GM12891 (cell line): ENCODE results near the gene ZNF385D. TPM values are rescaled to one million over a fixed set of nuclear protein-coding genes. Genes with fewer than 3 reads are reported as not detected.

Experiments
- DNase-seq: peaks from one replicate; pipeline ENCODE4 v3.0.0; 2011; ENCODE audit warnings: low spot score; ENCODE audit not compliant: insufficient read length
- FAIRE-seq: peaks from 2 replicates; lab custom pipeline; 2011; peaks lifted over from hg19 to GRCh38; lab: Jason Lieb, UNC
- PAX5 ChIP-seq: IDR thresholded peaks from 2 replicates; pipeline ENCODE4 v1.6.1; 2011; ENCODE audit warnings: low read length, moderate library complexity, mild to moderate bottlenecking; ENCODE audit not compliant: insufficient read depth, severe bottlenecking
- POLR2A ChIP-seq: IDR thresholded peaks from 2 replicates; pipeline ENCODE4 v1.6.1; 2011; ENCODE audit warnings: low read depth, low read length, control low read depth
- POLR2AphosphoS5 ChIP-seq: IDR thresholded peaks from 2 replicates; pipeline ENCODE4 v1.6.1; 2011; ENCODE audit warnings: low read depth, low read length, control low read depth
- POU2F2 ChIP-seq: IDR thresholded peaks from 2 replicates; pipeline ENCODE4 v1.6.1; 2011; ENCODE audit warnings: low read depth, mild to moderate bottlenecking, control low read depth, low read length, moderate library complexity
- SPI1 ChIP-seq: IDR thresholded peaks from 2 replicates; pipeline ENCODE4 v1.6.1; 2011; ENCODE audit warnings: low read depth, low read length, control low read depth
- TAF1 ChIP-seq: IDR thresholded peaks from 2 replicates; pipeline ENCODE4 v1.6.1; 2011; ENCODE audit warnings: low read depth, low read length, control low read depth
- polyA plus RNA-seq: library from polyadenylated mRNA; unstranded; fragments of >200 nt; gene quantifications from one replicate; pipeline ENCODE4 v1.2.1, GENCODE V29; 2012; ENCODE audit warnings: low read depth, missing spikeins, inconsistent platforms; ENCODE audit not compliant: missing spikeins

Gene ZNF385D
- not detected for polyA plus RNA-seq

DNA sequence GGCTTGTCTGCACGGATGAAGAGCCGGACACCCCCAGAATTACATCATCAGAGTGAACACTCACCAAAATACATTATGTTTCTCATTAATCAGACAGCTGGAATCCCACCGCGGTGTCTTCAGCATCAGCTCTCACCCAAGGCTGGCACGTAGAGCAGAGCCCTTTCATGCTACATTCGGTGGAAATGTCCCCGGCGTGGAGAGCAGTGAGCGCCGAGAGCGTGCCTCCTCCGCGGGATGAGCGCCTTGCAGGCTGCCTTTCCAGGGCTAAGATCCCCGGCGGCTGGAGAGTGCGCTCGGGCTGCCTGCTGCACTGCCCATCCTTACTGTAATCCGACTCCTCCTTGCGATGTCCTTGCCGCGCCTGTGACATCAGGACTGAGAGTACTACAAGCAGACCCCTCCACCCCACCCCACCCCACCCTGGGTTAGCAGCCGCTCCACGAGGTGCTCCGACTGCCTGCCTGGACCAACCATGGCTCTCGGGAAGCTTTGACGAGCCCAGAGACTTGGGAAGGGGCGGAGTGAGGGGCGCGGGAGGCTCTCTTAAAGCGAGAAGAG is at the start of gene ZNF385D:
Gene ZNF385D, minus strand, starts transcription at position 380 of the 561 bp plus-strand sequence. Its CDS starts 294 bp downstream, at position 86.
- FAIRE-seq (no peak), DNase-seq (no peak)
- TF ChIP-seq TAF1 (no peak), POLR2A (no peak), POLR2AphosphoS5 (no peak), SPI1 (no peak), PAX5 (no peak), POU2F2 (no peak)

DNA sequence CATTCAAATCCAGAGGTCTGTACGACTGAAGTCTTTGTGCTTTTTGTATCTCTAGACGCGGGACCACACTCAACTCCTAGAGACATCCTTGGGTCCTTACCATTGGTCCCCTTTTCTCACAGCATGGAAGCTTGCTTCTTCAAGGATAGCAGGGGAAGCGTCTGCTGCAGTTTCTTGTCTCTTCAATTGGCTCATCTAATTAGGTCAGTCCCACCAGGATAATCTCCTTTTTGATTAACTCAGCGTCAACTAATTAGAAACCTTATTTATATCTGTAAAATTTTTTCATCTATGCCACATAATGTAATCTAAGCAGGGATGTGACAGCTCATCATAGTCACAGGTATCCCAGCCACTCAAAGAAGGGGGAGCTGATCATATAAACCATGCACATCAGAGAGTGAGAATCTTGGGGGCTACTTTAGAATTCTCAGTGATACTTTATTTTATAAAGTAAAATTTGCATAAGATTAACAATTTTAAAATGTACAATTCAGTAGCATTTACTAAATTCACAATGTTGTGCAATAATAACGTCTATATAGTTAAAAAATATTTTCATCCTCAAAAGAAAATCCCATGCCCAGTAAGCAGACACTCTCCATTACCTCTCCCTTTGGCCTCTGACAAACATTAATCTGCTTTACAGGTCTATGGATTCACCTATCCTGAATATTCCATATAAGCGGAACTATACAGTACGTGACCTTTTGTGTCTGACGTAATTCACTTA is 47.5 kb upstream of the ZNF385D start:
- no peak for TF ChIP-seq POLR2A
- no peak for TF ChIP-seq TAF1
- TF ChIP-seq POLR2AphosphoS5 = no peak
- no peak for TF ChIP-seq SPI1
- no peak for TF ChIP-seq PAX5
- FAIRE-seq = no peak
- DNase-seq = no peak

- DNase-seq = no peak
- no peak for FAIRE-seq
- TF ChIP-seq SPI1 (no peak), POLR2A (no peak), TAF1 (no peak)
Measured at GRCh38 chr3:21795921-21796320, 44.9 kb upstream of the ZNF385D start.

DNA sequence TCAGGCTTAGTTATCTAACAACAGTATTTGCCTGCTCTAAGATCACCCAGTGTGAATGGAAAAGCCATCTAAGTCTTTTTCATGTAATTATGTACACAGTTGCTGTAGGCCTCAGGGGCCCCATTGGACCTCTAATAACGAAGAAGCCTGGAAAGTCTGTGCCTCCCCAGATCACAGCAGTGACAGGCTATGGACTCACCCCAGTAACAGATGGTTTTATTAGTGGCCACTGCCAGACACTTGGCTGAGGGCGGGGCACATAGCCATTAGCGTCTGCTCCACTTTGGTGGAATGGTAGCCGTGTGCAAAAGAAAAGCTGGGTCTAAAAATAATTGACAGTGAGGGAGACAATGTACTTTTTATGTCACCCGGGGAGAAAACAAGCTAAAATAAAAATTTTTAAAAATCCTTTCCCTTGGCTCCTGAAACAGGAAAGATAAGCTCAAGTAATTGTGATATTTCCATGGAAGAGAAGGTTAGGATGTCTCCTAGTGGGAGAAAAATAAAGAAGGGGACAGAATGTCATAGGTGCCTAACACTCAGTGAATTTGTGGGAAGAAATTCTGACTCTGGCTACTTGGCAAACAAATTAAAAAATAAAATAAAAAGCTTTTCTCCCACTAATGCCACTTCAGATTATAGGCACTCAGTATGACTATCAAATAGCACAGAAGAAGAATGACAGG is 44.3 kb upstream of the ZNF385D start:
- TF ChIP-seq SPI1 = no peak
- TF ChIP-seq POLR2AphosphoS5 = no peak
- TF ChIP-seq POU2F2 = no peak
- FAIRE-seq (no peak), DNase-seq (no peak)

DNA sequence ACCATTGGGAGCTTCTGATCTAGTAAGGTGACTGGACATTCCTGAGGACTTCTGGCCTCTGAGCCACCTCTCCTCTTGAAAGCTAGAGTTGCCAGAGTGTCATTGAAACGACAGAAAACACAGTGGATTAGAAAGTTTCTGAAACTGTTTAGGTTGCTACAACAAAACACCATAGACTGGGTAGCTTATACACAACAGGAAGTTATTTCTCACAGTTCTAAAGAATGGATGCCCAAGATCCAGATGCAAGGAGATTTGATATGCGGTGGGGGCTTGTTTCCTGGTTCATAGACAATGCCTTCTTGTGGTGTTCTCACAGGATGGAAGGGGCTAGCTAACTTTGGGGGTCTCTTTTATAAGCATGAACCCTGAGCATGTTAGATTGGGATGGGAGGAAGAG is 43.3 kb upstream of the ZNF385D start:
- TF ChIP-seq PAX5 (no peak), POU2F2 (no peak), SPI1 (no peak), POLR2A (no peak), POLR2AphosphoS5 (no peak), TAF1 (no peak)
- DNase-seq (no peak), FAIRE-seq (no peak)

DNA sequence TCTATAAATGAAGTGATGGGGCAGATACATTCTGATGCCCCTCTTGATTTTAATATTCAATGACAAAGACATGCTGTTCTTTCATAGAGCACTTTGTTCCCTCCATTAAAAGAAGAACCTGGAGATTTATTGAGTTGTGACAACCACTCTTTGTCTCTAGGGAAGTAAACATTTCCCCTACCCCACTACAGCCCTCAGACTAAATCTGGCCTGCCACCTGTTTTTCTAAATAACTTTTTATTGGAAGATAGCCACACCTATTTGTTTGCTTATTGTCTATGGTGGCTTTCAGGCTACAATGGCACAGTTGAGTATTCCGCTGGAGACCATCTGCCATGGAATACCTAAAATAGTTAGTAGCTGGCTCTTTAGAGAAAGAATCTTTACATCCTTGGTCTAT is 41.2 kb upstream of the ZNF385D start:
- FAIRE-seq = no peak
- no peak for DNase-seq
- TF ChIP-seq SPI1 (no peak), POLR2A (no peak), PAX5 (no peak), POLR2AphosphoS5 (no peak), POU2F2 (no peak), TAF1 (no peak)

DNA sequence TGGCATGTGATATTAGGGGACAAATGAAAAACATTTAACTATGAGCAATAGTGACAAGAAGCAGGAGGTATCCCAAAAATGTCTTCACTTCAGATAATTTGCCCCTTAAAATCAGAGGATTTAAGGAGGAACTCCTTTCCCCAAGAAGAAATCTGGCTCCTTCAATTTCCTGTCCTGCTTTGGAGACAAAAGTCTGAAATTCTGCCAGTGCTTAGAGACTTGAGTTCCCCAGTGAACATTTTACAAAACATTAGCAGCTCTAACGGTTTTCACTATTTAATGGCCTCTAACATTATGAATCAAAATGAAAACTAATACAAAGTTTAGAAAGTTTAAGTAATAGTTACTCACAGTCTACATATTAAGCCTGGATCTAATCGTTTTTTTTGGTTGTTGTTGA is 40.3 kb upstream of the ZNF385D start:
- no peak for FAIRE-seq
- no peak for DNase-seq
- TF ChIP-seq SPI1 = no peak
- no peak for TF ChIP-seq PAX5
- TF ChIP-seq POLR2A = no peak
- TF ChIP-seq POU2F2 = no peak
- TF ChIP-seq POLR2AphosphoS5 = no peak
- no peak for TF ChIP-seq TAF1

- TF ChIP-seq POU2F2 = no peak
- no peak for TF ChIP-seq POLR2A
- no peak for TF ChIP-seq PAX5
- TF ChIP-seq TAF1 = no peak
- DNase-seq (no peak), FAIRE-seq (no peak)
Measured at GRCh38 chr3:21790466-21790865, 39.5 kb upstream of the ZNF385D start.

DNA sequence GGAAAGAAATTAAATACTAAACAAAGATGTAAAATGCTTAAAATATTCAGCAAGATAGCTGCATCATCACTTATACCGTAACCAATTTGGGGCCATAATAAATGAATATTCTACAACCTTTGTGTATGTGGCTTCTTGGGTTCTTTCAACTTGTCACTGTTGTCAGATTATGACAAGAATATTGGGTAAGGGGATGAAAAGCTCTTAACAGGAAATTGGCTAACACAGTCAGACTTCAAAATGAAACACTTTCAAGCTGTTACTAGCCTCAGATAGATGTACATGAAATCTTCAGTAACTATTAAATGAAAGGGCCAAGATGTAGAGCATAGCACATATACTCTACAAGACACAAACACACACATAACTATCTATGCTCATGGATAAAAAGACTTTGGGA is 38.7 kb upstream of the ZNF385D start:
- no peak for TF ChIP-seq POLR2AphosphoS5
- no peak for TF ChIP-seq PAX5
- TF ChIP-seq POU2F2 = no peak
- FAIRE-seq (no peak), DNase-seq (no peak)

GRCh38 chr3:21786438-21786797 is 35.4 kb upstream of the ZNF385D start:
- FAIRE-seq = no peak
- TF ChIP-seq PAX5 (no peak), POU2F2 (no peak), SPI1 (no peak)

More at GRCh38 chr3:21786438-21786797, 35.4 kb upstream of the ZNF385D start:
- no peak for DNase-seq
